Muscle layer of colon (tissue), 2 donors: ENCODE data around the gene TAS2R4.
"Not testable (repeated sequence)": the region's sequence is repeated elsewhere in the genome, so short reads cannot be mapped to it uniquely, and the experiment has no call there.

Experiments used
- H3K27ac ChIP-seq: one replicate; pipeline ENCODE4 v1.7.0; 2013; ENCODE audit warnings: low read depth, mild to moderate bottlenecking, low read length, moderate library complexity
- H3K27me3 ChIP-seq, 2 donors: one replicate each; pipeline ENCODE4 v1.7.0; 2013; ENCODE audit warnings: low read length in 2 of 2, mild to moderate bottlenecking in 2 of 2; ENCODE audit not compliant: insufficient read depth in 2 of 2, control insufficient read depth in 1 of 2
- H3K36me3 ChIP-seq: one replicate; pipeline ENCODE4 v1.7.0; 2013; ENCODE audit warnings: mild to moderate bottlenecking, low read length; ENCODE audit not compliant: insufficient read depth
- H3K4me1 ChIP-seq: one replicate; pipeline ENCODE4 v1.7.0; 2013; ENCODE audit warnings: mild to moderate bottlenecking, low read length; ENCODE audit not compliant: insufficient read depth
- H3K4me3 ChIP-seq, 2 donors: one replicate each; pipeline ENCODE4 v1.7.0; 2013; ENCODE audit warnings: low read length in 2 of 2, low read depth in 1 of 2, mild to moderate bottlenecking in 1 of 2, moderate library complexity in 1 of 2
- H3K9ac ChIP-seq: one replicate; pipeline ENCODE4 v1.7.0; 2013; ENCODE audit warnings: low read length
- H3K9me3 ChIP-seq: one replicate; pipeline ENCODE4 v1.7.0; 2013; ENCODE audit warnings: mild to moderate bottlenecking, low read length
- donor health status: abdominal sarcoma.
- donor health status: Adenocarcinoma of cecum.

The TAS2R4 gene

GRCh38 chr7:141752634-141753033, 23.8 kb upstream of the TAS2R4 start:
- Histone ChIP-seq H3K9me3 (peaks cover 17% of the 10 kb centered on the region), H3K27me3 (no peaks in the 10 kb centered on the region), H3K27ac (no peak overlapping the region), H3K4me3 (no peak overlapping the region), H3K9ac (no peak overlapping the region), H3K36me3 (peaks cover 46% of the 10 kb centered on the region), H3K4me1 (no peaks in the 10 kb centered on the region)

GRCh38 chr7:141754939-141755338, 21.5 kb upstream of the TAS2R4 start:
- Histone ChIP-seq H3K4me1 (no peaks in the 10 kb centered on the region), H3K27ac (no peak overlapping the region), H3K9me3 (peaks cover 17% of the 10 kb centered on the region), H3K9ac (no peak overlapping the region), H3K36me3 (peaks cover 48% of the 10 kb centered on the region), H3K4me3 (no peak overlapping the region), H3K27me3 (no peaks in the 10 kb centered on the region)

- H3K36me3 ChIP-seq, result peaks cover 28% of the 10 kb centered on the region
Measured at GRCh38 chr7:141763797-141764196, 12.7 kb upstream of the TAS2R4 start, which contains the start of gene TAS2R3. Gene TAS2R3 (plus strand): TSS chr7:141764097. CDS start chr7:141764159, 62 bp downstream.

GRCh38 chr7:141770083-141770583, 6.3 kb upstream of the TAS2R4 start:
- H3K36me3 ChIP-seq, H3K27ac ChIP-seq, H3K4me1 ChIP-seq, H3K9me3 ChIP-seq, H3K4me3 ChIP-seq, H3K9ac ChIP-seq, H3K27me3 ChIP-seq: not testable (repeated sequence)

More at GRCh38 chr7:141763797-141764196, 12.7 kb upstream of the TAS2R4 start, which contains the start of gene TAS2R3:
- Histone ChIP-seq H3K27ac (no peak within 1 kb of the TSS), H3K9me3 (no peaks in the 10 kb centered on the region), H3K9ac (no peak within 1 kb of the TSS), H3K27me3 (no peaks in the 10 kb centered on the region), H3K4me3 (no peak within 1 kb of the TSS), H3K4me1 (no peaks in the 10 kb centered on the region)

- H3K4me1 ChIP-seq, result no peaks in the 10 kb centered on the region
- no peaks in the 10 kb centered on the region for H3K27me3 ChIP-seq
- no peak overlapping the region for H3K9ac ChIP-seq
- H3K27ac ChIP-seq, result no peak overlapping the region
- no peaks in the 10 kb centered on the region for H3K9me3 ChIP-seq
- no peak overlapping the region for H3K4me3 ChIP-seq
- peaks cover 5% of the 10 kb centered on the region for H3K36me3 ChIP-seq
Measured at GRCh38 chr7:141785706-141786552, 9.5 kb downstream of the TAS2R4 start.

- Histone ChIP-seq H3K36me3 (peaks cover 5% of the 10 kb centered on the region), H3K9ac (no peak overlapping the region), H3K27me3 (no peaks in the 10 kb centered on the region), H3K27ac (no peak overlapping the region), H3K4me3 (no peak overlapping the region), H3K9me3 (no peaks in the 10 kb centered on the region), H3K4me1 (no peaks in the 10 kb centered on the region)
Measured at GRCh38 chr7:141788296-141788695, 11.8 kb downstream of the TAS2R4 start.

GRCh38 chr7:141789917-141790316, 13.4 kb downstream of the TAS2R4 start, which contains the start of gene TAS2R5:
Gene TAS2R5 (plus strand): TSS chr7:141790217. CDS start chr7:141790362, 145 bp downstream.
- no peak within 1 kb of the TSS for H3K4me3 ChIP-seq
- H3K36me3 ChIP-seq, result peaks cover 5% of the 10 kb centered on the region
- H3K27me3 ChIP-seq, result no peaks in the 10 kb centered on the region
- no peaks in the 10 kb centered on the region for H3K9me3 ChIP-seq
- H3K27ac ChIP-seq, result no peak within 1 kb of the TSS
- H3K4me1 ChIP-seq, result no peaks in the 10 kb centered on the region
- no peak within 1 kb of the TSS for H3K9ac ChIP-seq

- H3K27ac ChIP-seq, result no peak overlapping the region
Measured at GRCh38 chr7:141792526-141792925, 16.1 kb downstream of the TAS2R4 start.

GRCh38 chr7:141820067-141820466, 43.6 kb downstream of the TAS2R4 start:
- Histone ChIP-seq H3K27ac (no peak overlapping the region), H3K4me3 (no peak overlapping the region), H3K4me1 (no peaks in the 10 kb centered on the region), H3K9ac (no peak overlapping the region), H3K36me3 (no peaks in the 10 kb centered on the region), H3K27me3 (no peaks in the 10 kb centered on the region), H3K9me3 (peaks cover 5% of the 10 kb centered on the region)

More at GRCh38 chr7:141792526-141792925, 16.1 kb downstream of the TAS2R4 start:
- H3K36me3 ChIP-seq, result peaks cover 5% of the 10 kb centered on the region
- no peaks in the 10 kb centered on the region for H3K9me3 ChIP-seq
- H3K9ac ChIP-seq, result no peak overlapping the region
- H3K4me3 ChIP-seq, result no peak overlapping the region
- no peaks in the 10 kb centered on the region for H3K4me1 ChIP-seq
- H3K27me3 ChIP-seq, result no peaks in the 10 kb centered on the region

- H3K36me3 ChIP-seq, H3K27ac ChIP-seq, H3K9me3 ChIP-seq, H3K4me1 ChIP-seq, H3K27me3 ChIP-seq, H3K4me3 ChIP-seq, H3K9ac ChIP-seq: not testable (repeated sequence)
Measured at GRCh38 chr7:141822432-141822831, 46.0 kb downstream of the TAS2R4 start.
